Tibial nerve (tissue), 4 donors: ENCODE results near the gene PAGE5.

Experiments used
- EP300 ChIP-seq, 2 donors: sonication (generic); formaldehyde crosslinking; IDR thresholded peaks; one replicate each; pipeline ENCODE4 v1.6.1; 2017; ENCODE audit warnings: antibody characterized with exemption in 2 of 2, mild to moderate bottlenecking in 1 of 2
- POLR2A ChIP-seq, 2 donors: fragments of 450-650 bp; IDR thresholded peaks; one replicate each; pipeline ENCODE4 v1.6.1; 2017; ENCODE audit warnings: antibody characterized with exemption in 2 of 2, mild to moderate bottlenecking in 2 of 2, moderate library complexity in 2 of 2
- TF ChIP-seq, protein P1 (sequence below), 5 experiments: fragments of 200-600 bp in 3 of 5; fragments of 450-650 bp in 2 of 5; sonication (generic) in 3 of 5; IDR thresholded peaks; one replicate each; pipeline ENCODE4 v1.5.1; 2016 to 2019; ENCODE audit warnings: antibody characterized with exemption in 5 of 5, mild to moderate bottlenecking in 3 of 5, moderate library complexity in 2 of 5

DNA sequence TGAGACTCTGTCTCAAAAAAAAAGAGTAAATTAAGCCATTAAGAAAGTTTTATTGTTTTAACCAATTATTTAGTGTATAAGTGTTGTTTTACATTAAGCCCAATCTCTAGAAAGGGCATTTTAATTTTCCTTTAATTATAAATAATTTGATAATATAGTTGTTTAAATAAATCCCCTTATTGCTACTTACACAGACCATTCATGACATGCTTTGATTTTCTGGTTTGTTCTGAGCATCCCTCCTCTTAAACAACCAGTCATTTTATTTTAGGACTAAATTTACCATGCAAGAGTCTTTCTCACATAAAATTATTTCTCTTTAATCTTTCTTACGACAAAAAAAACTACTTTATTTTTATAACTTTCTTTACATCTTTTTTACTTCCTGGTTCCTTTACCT, 23.5 kb upstream of the PAGE5 start:
- TF ChIP-seq, protein P1, sequence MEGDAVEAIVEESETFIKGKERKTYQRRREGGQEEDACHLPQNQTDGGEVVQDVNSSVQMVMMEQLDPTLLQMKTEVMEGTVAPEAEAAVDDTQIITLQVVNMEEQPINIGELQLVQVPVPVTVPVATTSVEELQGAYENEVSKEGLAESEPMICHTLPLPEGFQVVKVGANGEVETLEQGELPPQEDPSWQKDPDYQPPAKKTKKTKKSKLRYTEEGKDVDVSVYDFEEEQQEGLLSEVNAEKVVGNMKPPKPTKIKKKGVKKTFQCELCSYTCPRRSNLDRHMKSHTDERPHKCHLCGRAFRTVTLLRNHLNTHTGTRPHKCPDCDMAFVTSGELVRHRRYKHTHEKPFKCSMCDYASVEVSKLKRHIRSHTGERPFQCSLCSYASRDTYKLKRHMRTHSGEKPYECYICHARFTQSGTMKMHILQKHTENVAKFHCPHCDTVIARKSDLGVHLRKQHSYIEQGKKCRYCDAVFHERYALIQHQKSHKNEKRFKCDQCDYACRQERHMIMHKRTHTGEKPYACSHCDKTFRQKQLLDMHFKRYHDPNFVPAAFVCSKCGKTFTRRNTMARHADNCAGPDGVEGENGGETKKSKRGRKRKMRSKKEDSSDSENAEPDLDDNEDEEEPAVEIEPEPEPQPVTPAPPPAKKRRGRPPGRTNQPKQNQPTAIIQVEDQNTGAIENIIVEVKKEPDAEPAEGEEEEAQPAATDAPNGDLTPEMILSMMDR (IDR thresholded peaks at IDR 0.05): no peak
- TF ChIP-seq POLR2A (IDR thresholded peaks at IDR 0.05) (no peak), EP300 (IDR thresholded peaks at IDR 0.05) (no peak)
